HCT116 (cell line): ENCODE data around the gene NOX1. TPM values are rescaled to one million over a fixed set of nuclear protein-coding genes. Genes with fewer than 3 reads are reported as not detected.

Experiments
- ATAC-seq: fragments of 200-7000 bp; cut with Tn5 transposase; 2 replicates; pipeline ENCODE4 v1.9.1; 2020; ENCODE audit warnings: mild to moderate bottlenecking, moderate library complexity
- BruUV-seq: library from RNA; stranded (reverse); fragments of 400-500 nt; replicated peaks from 2 replicates; lab custom pipeline; 2021; lab: Mats Ljungman, UMichigan
- CTCF ChIA-PET: fragments of 300-600 bp; sonication (Branson Sonifier 250); formaldehyde crosslinking; loops from one replicate; lab custom pipeline; 2021; ENCODE audit warnings: antibody characterized with exemption; lab: Charles Lee
- POLR2A ChIA-PET: fragments of 300-600, 350-600 bp; sonication (Branson Sonifier 250); formaldehyde crosslinking; loops from one replicate; lab custom pipeline; 2021; ENCODE audit warnings: antibody characterized with exemption; lab: Charles Lee
- RAD21 ChIA-PET, 2 experiments: fragments of 300-600 bp; sonication (Branson Sonifier 250); formaldehyde crosslinking; loops; one replicate each; lab custom pipeline; 2023; ENCODE audit warnings: low total read pairs in 2 of 2; ENCODE audit not compliant: uncharacterized antibody in 2 of 2, unreplicated experiment in 2 of 2, low non-redundant PET in 1 of 2; lab: Charles Lee
- DNase-seq: peaks from one replicate; pipeline ENCODE4 v3.0.0-alpha.2; 2010; ENCODE audit warnings: low read depth, low spot score
- H2AFZ ChIP-seq: fragments of 200-600 bp; shearing (Covaris generic), sonication (generic); 2 replicates; pipeline ENCODE4 v1.6.1; 2017; ENCODE audit warnings: low read depth, mixed run types, mixed read lengths, antibody characterized with exemption, low read length; ENCODE audit not compliant: poor library complexity, severe bottlenecking
- H3K27ac ChIP-seq: 2 replicates; pipeline ENCODE4 v1.5.1; 2012; ENCODE audit warnings: low read depth, low read length
- H3K27me3 ChIP-seq: fragments of 200-600 bp; sonication (generic); 2 replicates; pipeline ENCODE4 v1.6.1; 2016; ENCODE audit warnings: mixed run types, low read length, mixed read lengths; ENCODE audit not compliant: insufficient read depth
- H3K36me3 ChIP-seq, 2 experiments: fragments of 200-500 bp in 1 of 2; fragments of 200-600 bp in 1 of 2; sonication (Bioruptor generic) in 1 of 2; sonication (generic) in 1 of 2; 2 replicates each; pipeline versions ENCODE4 v1.5.1 to v1.6.1; 2014 to 2016; ENCODE audit warnings: low read length in 2 of 2, inconsistent platforms in 1 of 2, mixed read lengths in 1 of 2, mixed run types in 1 of 2; ENCODE audit not compliant: insufficient read depth in 2 of 2, control insufficient read depth in 1 of 2
- H3K4me1 ChIP-seq, 2 experiments: fragments of 200-600 bp in 1 of 2; sonication (generic) in 1 of 2; 2 replicates each; pipeline versions ENCODE4 v1.5.1 to v1.6.1; 2012 to 2017; ENCODE audit warnings: low read length in 2 of 2, inconsistent platforms in 1 of 2, mild to moderate bottlenecking in 1 of 2, mixed read lengths in 1 of 2, mixed run types in 1 of 2, moderate library complexity in 1 of 2; ENCODE audit not compliant: insufficient read depth in 2 of 2, control insufficient read depth in 1 of 2
- H3K4me2 ChIP-seq: fragments of 200-600 bp; sonication (generic); 2 replicates; pipeline ENCODE4 v1.6.1; 2017; ENCODE audit warnings: mixed run types, low read length, mixed read lengths
- H3K4me3 ChIP-seq, 2 experiments: fragments of 200-600 bp in 1 of 2; sonication (generic) in 1 of 2; replicated peaks in 1 of 2; 2 replicates each; pipeline ENCODE4 v1.5.1; 2011 to 2016; ENCODE audit warnings: low read length in 2 of 2, control low read depth in 1 of 2, low read depth in 1 of 2, mild to moderate bottlenecking in 1 of 2, mixed read lengths in 1 of 2, mixed run types in 1 of 2
- H3K79me2 ChIP-seq: fragments of 200-600 bp; sonication (generic); 2 replicates; pipeline ENCODE4 v1.6.1; 2017; ENCODE audit warnings: mild to moderate bottlenecking, mixed run types, low read length, moderate library complexity, mixed read lengths; ENCODE audit not compliant: insufficient read depth
- H3K9ac ChIP-seq: fragments of 200-600 bp; sonication (generic); 2 replicates; pipeline ENCODE4 v1.6.1; 2016; ENCODE audit warnings: low read length, mixed read lengths
- H3K9me2 ChIP-seq: fragments of 200-600 bp; sonication (generic), shearing (Covaris generic); 2 replicates; pipeline ENCODE4 v1.6.1; 2017; ENCODE audit warnings: mixed run types, mild to moderate bottlenecking, moderate library complexity; ENCODE audit not compliant: insufficient read depth
- H3K9me3 ChIP-seq, 2 experiments: fragments of 200-500 bp in 1 of 2; fragments of 200-600 bp in 1 of 2; sonication (Bioruptor generic) in 1 of 2; sonication (generic) in 1 of 2; 2 replicates each; pipeline ENCODE4 v1.6.1; 2014 to 2017; ENCODE audit warnings: low read length in 2 of 2, mixed read lengths in 2 of 2, inconsistent platforms in 1 of 2, low read depth in 1 of 2, mild to moderate bottlenecking in 1 of 2, mixed run types in 1 of 2, moderate library complexity in 1 of 2; ENCODE audit not compliant: control insufficient read depth in 1 of 2, insufficient read depth in 1 of 2
- H4K20me1 ChIP-seq: fragments of 200-600 bp; sonication (generic), shearing (Covaris generic); 2 replicates; pipeline ENCODE4 v1.6.1; 2017; ENCODE audit warnings: mixed run types, mild to moderate bottlenecking, moderate library complexity; ENCODE audit not compliant: insufficient read depth
- CBX3 ChIP-seq: IDR thresholded peaks from 2 replicates; pipeline ENCODE4 v1.6.1; 2012; ENCODE audit warnings: low read depth
- CEBPB ChIP-seq: IDR thresholded peaks from 2 replicates; pipeline ENCODE4 v1.6.1; 2012; ENCODE audit warnings: low read depth
- CTCF ChIP-seq, 3 experiments: fragments of 200-600 bp in 1 of 3; sonication (generic) in 1 of 3; IDR thresholded peaks in 2 of 3; conservative IDR thresholded peaks in 1 of 3; 2 replicates each; pipeline ENCODE4 v1.5.1; 2012 to 2017; ENCODE audit warnings: low read depth in 2 of 3, low read length in 2 of 3, antibody characterized with exemption in 1 of 3, borderline replicate concordance in 1 of 3, control low read depth in 1 of 3, mild to moderate bottlenecking in 1 of 3, mixed read lengths in 1 of 3, mixed run types in 1 of 3, moderate library complexity in 1 of 3; ENCODE audit not compliant: insufficient read depth in 1 of 3
- EGR1 ChIP-seq: IDR thresholded peaks from 2 replicates; pipeline ENCODE4 v1.6.1; 2012; ENCODE audit warnings: low read depth
- ELF1 ChIP-seq: IDR thresholded peaks from 2 replicates; pipeline ENCODE4 v1.6.1; 2012; ENCODE audit warnings: low read depth, borderline replicate concordance
- EZH2 ChIP-seq: fragments of 200-600 bp; sonication (generic); IDR thresholded peaks from 2 replicates; pipeline ENCODE4 v1.6.1; 2017; ENCODE audit warnings: antibody characterized with exemption, mixed run types
- EZH2phosphoT487 ChIP-seq: fragments of 200-600 bp; IDR thresholded peaks from 2 replicates; pipeline ENCODE4 v1.6.1; 2018; ENCODE audit warnings: antibody characterized with exemption, borderline replicate concordance
- FOSL1 ChIP-seq: IDR thresholded peaks from 2 replicates; pipeline ENCODE4 v1.6.1; 2012; ENCODE audit warnings: low read depth
- JUND ChIP-seq: IDR thresholded peaks from 2 replicates; pipeline ENCODE4 v1.6.1; 2012
- POLR2A ChIP-seq: IDR thresholded peaks from 2 replicates; pipeline ENCODE4 v1.7.0; 2011; ENCODE audit warnings: borderline replicate concordance; ENCODE audit not compliant: insufficient read depth, insufficient read length; ENCODE audit errors: extremely low read depth
- POLR2AphosphoS5 ChIP-seq: IDR thresholded peaks from 2 replicates; pipeline ENCODE4 v1.6.1; 2011; ENCODE audit warnings: mild to moderate bottlenecking, low read depth, low read length, moderate library complexity
- REST ChIP-seq: IDR thresholded peaks from 2 replicates; pipeline ENCODE4 v1.6.1; 2012; ENCODE audit warnings: low read depth
- SP1 ChIP-seq: IDR thresholded peaks from 2 replicates; pipeline ENCODE4 v1.6.1; 2012; ENCODE audit warnings: low read depth
- SRF ChIP-seq: IDR thresholded peaks from 2 replicates; pipeline ENCODE4 v1.6.1; 2012; ENCODE audit warnings: low read depth
- TCF7L2 ChIP-seq: IDR thresholded peaks from 2 replicates; pipeline ENCODE4 v1.7.0; 2011; ENCODE audit warnings: borderline replicate concordance, inconsistent platforms; ENCODE audit not compliant: insufficient read depth, insufficient read length; ENCODE audit errors: extremely low read depth
- YY1 ChIP-seq: IDR thresholded peaks from 2 replicates; pipeline ENCODE4 v1.6.1; 2011; ENCODE audit warnings: low read length, low read depth, moderate library complexity, mild to moderate bottlenecking; ENCODE audit not compliant: insufficient replicate concordance; ENCODE audit errors: extremely low read depth
- ZFX ChIP-seq: fragments of 450-650 bp; IDR thresholded peaks from 2 replicates; pipeline ENCODE4 v1.6.1; 2017
- intact Hi-C: fragments of 100-400 bp; cut with micrococcal nuclease; formaldehyde crosslinking; loops from 2 replicates; pipeline ENCODE4 v1.10.0; 2022
- total RNA-seq: library from RNA; stranded (reverse); gene quantifications from one replicate; pipeline ENCODE4 v1.2.1, GENCODE V29; 2021; ENCODE audit not compliant: unreplicated experiment
- TF ChIP-seq, protein P1 (sequence below): IDR thresholded peaks from 2 replicates; pipeline ENCODE4 v1.6.1; 2011; ENCODE audit warnings: mild to moderate bottlenecking, low read length, moderate library complexity; ENCODE audit not compliant: insufficient replicate concordance; ENCODE audit errors: extremely low read depth
- TF ChIP-seq, protein P2 (sequence below): IDR thresholded peaks from 2 replicates; pipeline ENCODE4 v1.6.1; 2012

The NOX1 gene
- total RNA-seq, 1 experiment from 2014 or later, result not detected

GRCh38 chrX:100819837-100820666, 54.1 kb downstream of the NOX1 start, which contains the start of gene CSTF2:
Gene CSTF2, plus strand, starts transcription at chrX:100820391. Its CDS starts 26 bp downstream, at chrX:100820417.
- Histone ChIP-seq H3K4me3 (peak within 1 kb of the TSS; percentile 83 to 88), H3K4me1 (peaks cover 0 to 10% of the 10 kb centered on the region in 2 experiments; a peak in 3 of 4 replicates), H3K27ac (peak within 1 kb of the TSS; percentile 47), H3K9ac (peak within 1 kb of the TSS; percentile 78), H3K79me2 (peaks cover 19% of the 10 kb centered on the region), H2AFZ (peak within 1 kb of the TSS; percentile 68), H3K4me2 (peak within 1 kb of the TSS; percentile 85), H3K9me3 (no peaks in the 10 kb centered on the region), H4K20me1 (no peaks in the 10 kb centered on the region), H3K27me3 (no peaks in the 10 kb centered on the region), H3K36me3 (peaks cover 14 to 15% of the 10 kb centered on the region in 2 experiments), H3K9me2 (no peaks in the 10 kb centered on the region)
- BruUV-seq, result TSS peak; percentile 88
- CTCF ChIA-PET, result no interaction called here
- POLR2A ChIA-PET, result no interaction called here
- RAD21 ChIA-PET, result no interaction called here
- ATAC-seq, result peak; percentile 98
- peak; percentile 65 for DNase-seq
- intact Hi-C loops, result no loop called here
- 0 out of 2 replicates have a peak, but pooled peaks have one; percentile 11 for TF ChIP-seq CBX3
- TF ChIP-seq, protein P1, sequence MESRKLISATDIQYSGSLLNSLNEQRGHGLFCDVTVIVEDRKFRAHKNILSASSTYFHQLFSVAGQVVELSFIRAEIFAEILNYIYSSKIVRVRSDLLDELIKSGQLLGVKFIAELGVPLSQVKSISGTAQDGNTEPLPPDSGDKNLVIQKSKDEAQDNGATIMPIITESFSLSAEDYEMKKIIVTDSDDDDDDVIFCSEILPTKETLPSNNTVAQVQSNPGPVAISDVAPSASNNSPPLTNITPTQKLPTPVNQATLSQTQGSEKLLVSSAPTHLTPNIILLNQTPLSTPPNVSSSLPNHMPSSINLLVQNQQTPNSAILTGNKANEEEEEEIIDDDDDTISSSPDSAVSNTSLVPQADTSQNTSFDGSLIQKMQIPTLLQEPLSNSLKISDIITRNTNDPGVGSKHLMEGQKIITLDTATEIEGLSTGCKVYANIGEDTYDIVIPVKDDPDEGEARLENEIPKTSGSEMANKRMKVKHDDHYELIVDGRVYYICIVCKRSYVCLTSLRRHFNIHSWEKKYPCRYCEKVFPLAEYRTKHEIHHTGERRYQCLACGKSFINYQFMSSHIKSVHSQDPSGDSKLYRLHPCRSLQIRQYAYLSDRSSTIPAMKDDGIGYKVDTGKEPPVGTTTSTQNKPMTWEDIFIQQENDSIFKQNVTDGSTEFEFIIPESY, result no peak
- no peak for TF ChIP-seq FOSL1
- TF ChIP-seq ELF1, result peak; percentile 67
- no peak for TF ChIP-seq CTCF (IDR thresholded peaks at IDR 0.05 in 2 of 3, conservative IDR thresholded peaks at IDR 0.05 in 1 of 3; ENCODE audit: borderline replicate concordance in 1 of 3, insufficient read depth in 1 of 3, low read depth in 2 of 3, low read length in 2 of 3)
- TF ChIP-seq POLR2A, result peak; percentile 59
- TF ChIP-seq EZH2phosphoT487, result no peak
- no peak for TF ChIP-seq YY1
- TF ChIP-seq TCF7L2, result peak; percentile 60
- TF ChIP-seq, protein P2, sequence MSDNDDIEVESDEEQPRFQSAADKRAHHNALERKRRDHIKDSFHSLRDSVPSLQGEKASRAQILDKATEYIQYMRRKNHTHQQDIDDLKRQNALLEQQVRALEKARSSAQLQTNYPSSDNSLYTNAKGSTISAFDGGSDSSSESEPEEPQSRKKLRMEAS, result peak; percentile 69
- no peak for TF ChIP-seq REST
- no peak for TF ChIP-seq SRF
- no peak for TF ChIP-seq JUND
- TF ChIP-seq CEBPB, result no peak
- no peak for TF ChIP-seq ZFX
- TF ChIP-seq POLR2AphosphoS5, result peak; percentile 81
- peak; percentile 29; the same call in 1 of the 2 replicates for TF ChIP-seq SP1
- no peak for TF ChIP-seq EGR1
- no peak for TF ChIP-seq EZH2
